Iris pigment epithelial cell (primary cell): ENCODE results near the gene RNF17.

Source experiments
- DNase-seq: peaks from one replicate; pipeline ENCODE4 v3.0.0-alpha.2; 2011; ENCODE audit warnings: low read depth

The RNF17 gene

DNA sequence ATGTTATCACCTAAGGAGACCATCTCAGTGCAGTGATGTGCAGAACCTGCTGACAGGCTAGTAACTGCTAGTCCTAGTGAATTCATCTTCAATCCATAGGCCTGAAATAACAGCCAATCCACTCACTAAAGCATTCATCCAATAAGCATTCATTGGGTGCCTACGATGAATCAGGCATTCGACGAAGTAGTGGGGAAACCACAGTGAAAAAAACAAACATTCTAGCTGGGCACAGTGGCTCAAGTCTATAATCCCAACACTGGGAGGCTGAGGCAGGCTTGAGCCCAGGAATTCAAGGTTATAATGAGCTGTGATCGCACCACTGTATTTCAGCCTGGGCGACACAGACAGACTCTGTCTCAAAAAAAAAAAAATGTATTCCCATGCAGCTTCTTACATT lies 135.6 kb downstream of the RNF17 start:
- peak; percentile 56 for DNase-seq

DNA sequence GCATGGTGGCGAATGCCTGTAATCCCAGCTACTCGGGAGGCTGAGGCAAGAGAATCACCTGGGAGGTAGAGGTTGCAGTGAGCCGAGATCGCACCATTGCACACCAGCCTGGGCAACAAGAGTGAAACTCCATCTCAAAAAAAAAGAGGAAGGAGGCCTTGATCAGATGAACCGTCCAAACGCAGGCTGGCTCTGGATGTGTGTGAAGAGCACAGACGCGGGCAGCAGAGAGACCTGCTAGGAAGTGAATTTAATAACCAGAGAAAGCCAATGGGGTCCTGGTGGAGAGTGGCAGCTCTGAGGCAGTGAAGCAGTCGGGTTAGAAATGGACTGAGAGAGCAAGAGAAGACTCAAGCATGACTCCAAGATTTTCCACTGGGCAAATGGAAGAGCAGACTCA lies 136.5 kb downstream of the RNF17 start:
- no peak for DNase-seq

DNA sequence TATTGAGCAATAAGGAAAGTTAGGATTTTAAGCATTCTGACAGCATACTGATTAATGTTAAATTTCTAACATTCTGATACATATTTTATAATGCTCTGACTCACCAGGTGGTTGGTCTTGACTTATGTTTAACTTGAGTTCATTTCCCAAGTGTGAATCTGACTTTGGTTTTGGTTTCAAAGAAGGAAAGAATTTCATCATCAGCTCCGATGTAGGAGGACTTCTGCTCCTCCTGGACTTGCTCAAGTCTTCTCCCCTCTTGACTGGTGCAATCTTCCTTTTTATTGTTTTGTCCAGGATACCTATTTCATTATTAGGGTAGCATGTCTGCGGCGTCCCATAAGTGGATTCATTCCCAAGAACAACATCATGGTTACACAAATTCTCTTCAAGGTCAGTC lies 141.3 kb downstream of the RNF17 start:
- peak; percentile 86 for DNase-seq

DNA sequence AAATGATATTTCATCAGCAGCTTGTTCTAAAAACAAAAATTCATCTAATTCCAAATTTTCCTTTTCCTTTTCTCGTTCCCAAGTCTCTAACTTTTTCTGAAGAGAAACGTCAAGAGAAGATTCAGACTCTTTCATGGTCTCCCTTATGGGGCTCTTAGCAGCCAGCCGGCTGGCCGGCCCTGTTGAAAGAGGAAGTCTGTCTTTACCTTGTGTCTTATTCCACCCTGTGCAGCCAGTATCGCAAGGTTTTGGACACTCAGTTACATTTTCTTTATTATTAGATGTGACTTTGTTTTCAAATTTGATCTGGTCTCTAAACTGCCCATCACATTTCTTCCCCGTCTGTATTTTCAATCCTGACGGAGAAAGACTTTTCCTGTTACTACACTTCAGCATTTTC lies 142.3 kb downstream of the RNF17 start:
- no peak for DNase-seq

DNA sequence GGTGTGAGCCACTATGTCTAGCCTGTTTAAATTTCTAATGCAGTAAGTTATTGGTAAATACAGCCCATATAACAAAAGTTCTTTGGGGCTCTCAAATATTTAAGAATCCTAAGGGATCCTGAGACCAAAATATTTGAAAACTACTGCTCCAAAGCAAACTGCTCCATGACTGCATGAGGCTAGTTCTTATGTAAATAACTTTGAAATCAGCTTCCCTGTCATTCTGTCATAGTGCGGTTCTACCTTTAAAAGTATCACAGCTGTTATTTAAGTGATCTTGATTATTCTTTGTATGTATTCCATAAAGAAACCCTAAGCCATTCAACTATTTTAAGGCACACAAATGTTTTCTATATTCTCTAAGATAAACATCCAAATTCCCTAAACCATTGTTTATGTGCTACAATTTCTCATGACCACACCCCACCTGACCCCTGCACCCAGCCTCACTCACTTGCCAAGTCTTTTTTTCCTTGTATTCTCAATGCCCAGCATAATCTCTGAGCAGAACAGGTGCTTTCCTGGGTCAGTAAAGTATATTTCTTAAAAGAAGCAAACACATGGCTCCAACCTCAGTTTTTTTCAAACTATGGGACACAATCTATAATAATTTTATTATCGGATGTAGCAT lies 146.6 kb downstream of the RNF17 start:
- DNase-seq, result peak; percentile 15

DNA sequence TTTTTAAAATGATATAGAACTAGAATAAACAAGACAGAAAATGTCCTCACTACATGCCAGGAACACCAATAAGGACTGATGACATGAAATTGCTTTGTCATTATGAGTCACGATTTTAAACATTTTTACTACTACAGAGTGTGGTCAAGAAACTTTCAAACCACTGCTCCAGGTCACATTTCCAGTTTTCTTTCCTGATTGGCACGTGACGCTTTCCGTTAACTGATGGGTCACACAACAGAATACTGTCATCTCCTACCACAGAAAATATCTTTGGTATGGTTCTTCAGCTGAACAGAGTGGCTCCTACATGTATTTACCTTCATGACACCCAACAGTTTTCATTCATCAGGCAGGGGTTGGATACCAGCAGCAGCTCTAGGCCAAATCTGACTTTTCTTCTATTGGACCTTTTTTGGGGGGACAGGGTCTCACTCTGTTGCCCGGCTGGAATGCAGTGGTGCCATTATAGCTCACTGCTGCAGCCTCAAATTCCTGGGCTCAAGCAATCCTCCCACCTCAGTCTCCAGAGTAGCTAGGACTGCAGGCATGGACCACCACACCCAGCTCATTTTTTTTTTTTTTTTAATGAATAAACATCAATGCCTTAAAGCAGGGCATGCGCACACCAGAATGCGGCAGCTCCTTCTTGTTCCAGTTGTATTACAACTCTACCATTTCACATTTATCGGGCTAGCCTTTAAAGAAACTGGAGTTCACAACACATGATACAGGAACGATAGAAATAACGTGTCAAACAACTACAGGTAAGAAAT lies 147.4 kb downstream of the RNF17 start:
- peak; percentile 70 for DNase-seq

DNA sequence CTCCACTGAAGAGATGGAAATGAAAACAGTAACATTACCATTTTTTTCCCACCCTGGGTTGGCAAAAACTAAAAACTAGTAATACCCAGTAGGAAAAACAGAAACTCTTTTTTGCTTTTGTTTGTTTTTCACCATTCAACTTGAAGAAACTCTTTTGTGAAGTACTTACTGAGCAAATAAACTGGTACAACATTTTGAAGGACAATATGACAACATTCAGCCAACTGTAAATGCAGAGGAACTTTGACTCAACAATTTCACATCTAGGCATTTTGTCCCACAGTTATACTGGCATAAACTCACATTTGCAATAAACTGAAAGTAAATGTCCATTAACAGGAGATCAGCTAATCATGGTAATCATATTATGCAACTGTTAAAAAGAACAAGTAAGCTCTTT lies 152.5 kb downstream of the RNF17 start:
- DNase-seq, result no peak

DNA sequence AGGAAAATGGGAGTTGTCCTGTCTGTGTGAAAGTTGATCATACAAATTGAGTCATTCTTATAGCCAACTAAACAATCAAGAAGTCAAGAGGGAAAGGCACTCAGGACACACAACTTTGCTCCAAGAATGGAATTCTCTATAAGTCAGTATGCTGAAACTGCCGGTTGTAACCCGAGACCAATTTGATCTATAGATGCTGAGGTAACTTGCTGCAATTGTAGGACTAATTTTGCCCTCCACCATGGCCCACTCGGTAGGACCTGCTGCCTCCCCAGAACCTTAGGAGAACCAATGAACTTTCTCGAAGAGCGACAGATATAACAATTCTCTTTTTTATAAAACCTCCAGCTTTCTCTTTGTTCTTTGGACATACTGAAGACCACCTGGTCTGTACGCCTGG lies 157.0 kb downstream of the RNF17 start:
- no peak for DNase-seq

DNA sequence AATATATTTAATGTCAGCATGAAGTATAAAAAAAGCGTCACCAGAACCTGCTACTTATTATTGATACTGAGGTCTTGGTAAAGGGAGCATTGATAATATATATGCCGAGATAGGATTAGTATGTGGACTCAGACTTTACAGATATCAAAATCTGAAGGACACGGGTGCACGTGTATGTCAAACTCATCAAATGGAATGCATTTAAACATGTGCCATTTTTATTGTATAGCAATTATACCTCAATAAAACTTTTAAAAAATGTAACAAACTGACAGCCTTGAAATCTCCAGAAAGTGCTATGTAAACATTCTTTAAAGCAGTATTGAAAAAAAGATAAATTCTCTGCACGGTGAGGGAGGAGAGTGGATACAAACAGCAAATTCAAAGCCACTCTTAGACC lies 157.9 kb downstream of the RNF17 start:
- DNase-seq, result no peak

DNA sequence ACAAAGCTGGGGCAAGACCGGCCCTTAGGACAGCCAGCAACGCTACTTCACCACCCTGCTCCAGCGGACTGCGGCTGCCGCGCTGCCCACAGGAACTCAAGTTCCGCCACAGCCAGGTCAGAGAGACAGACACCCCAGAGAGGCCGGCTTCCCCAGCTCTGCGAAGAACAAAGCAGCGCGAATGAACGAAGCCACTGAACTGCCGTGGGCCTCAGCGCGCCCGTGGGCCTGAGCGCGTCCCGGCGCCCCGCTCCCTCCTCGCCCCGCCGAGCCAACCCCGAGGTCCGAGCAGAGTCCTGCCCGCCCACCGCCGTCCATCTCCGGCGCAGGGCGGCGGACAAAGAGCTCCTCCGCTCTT lies 158.4 kb downstream of the RNF17 start:
- peak; percentile 60 for DNase-seq

DNA sequence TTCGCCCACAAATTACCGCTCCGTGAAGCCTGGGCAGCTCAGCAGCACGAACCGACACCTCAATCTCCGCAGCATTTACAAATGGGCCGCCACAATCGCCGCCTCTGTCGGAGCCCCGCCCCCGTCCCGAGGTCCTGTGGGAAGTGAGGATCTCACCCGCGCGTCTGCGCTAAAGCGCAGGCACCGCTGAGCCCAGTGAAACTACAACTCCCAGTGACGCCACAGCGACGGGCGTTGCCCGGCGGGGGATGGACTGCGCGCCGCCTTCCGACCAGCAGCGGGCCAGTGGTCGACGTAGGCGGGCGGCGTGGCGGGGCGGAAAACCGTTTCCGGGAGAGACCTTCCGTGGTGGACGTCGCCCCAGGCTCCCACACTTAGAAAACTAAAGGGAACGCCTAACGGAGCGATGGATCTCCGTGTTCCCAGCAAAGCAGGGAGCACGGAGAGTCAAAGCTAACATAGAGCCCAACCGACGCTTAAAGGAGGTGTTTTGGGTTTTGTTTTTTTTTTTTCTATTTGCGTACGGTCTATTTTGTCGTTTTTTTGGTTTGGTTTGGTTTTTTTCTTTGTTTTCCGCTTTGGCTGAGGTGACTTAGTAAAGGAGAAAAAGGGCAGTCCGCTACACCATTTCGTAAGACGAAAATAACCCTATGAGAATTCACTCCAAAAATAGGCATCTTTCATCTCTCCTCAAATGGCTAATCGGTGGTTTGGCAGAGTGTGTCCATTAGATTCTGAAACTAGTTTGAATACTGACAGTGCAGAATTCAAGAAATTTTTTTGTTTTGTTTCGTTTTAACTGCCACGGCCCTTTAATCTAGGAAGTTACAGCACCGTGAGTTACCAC lies 159.0 kb downstream of the RNF17 start:
- DNase-seq, result peak; percentile 99

DNA sequence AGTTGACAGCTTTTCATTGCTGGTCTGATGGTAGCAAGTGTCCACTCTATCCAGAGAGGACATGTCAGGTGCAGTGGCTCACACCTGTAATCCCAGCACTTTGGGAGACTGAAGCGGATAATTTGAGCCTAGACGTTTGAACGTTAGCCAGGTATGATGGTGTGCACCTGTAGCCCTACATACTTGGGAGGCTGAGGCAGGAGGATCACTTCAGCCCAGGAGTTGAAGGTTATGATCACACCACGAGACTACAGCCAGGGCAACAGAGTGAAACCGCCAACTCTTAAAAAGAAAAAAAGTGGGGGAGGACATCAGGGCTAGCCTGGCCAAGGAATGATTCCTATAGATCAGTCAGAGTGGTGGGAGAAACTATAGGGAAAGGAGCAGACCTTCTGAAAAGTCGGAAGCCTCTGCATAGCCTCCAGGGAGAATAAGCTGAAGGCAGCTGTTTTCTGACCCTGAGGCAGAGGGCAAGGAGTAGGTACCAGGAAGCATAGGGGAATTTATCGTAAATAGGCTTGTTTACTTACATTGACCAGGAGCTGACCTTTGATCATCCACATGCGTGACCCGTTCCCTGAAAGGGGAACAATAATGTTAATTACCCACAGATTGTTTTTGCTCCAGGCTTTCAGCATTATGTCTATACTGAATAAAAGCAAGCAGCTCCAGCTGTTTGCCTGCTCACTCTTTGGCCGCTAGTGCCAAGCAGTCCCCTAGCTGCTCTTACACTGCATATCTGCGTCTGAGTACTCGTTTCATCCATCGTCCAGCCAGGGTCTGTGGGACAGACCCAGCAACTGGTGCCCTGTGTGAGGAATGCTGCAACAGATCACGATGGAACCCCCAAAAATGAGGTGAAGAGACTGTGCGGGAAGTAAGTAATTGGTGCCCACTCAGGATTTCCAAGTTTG lies 161.6 kb downstream of the RNF17 start:
- DNase-seq, result no peak

DNA sequence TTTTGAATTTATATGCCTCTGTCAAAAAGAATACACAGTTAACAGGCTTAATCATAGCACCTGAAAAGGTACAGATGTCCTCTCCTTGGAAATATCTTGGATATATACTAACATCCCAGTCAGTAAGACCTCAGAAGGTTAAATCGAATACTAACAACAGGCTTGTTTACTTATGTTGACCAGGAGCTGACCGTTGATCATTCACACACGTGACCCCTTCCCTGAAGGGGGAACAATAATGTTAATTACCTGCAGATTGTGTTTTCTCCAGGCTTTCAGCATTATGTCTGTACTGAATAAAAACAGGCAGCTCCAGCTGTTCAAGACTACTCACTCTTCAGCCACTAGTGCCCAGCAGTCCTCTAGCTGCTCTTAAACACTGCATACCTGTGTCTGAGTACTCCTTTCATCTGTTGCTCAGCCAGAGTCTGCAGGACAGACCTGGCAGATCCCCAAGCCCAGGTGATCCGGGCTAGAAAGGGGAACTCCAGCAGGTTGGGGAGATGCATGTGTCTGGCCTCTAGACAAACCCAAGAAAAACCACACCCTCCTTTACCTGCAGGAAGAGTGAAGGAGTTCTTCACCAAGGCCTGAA lies 163.9 kb downstream of the RNF17 start:
- DNase-seq, result no peak

DNA sequence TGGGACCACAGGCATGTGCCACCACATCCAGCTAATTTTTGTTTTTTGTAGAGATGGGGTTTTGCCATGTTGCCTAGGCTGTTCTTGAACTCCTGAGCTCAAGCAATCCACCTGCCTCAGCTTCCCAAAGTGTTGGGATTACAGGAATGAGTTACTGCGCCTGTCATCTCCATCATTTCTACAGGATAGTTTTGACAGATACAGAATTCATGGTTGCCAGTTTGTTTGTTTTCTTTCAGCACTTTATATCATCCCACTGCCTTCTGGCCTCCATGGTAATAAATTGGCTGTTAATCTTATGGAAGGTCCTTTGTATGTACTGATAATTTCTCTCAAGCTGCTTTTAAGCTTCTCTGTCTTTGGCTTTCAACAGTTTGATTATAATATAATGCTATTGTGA lies 165.2 kb downstream of the RNF17 start:
- DNase-seq, result no peak
